IMR-90 (cell line): ENCODE measurements around the gene HYOU1. TPM values are rescaled to one million over a fixed set of nuclear protein-coding genes. Genes with fewer than 3 reads are reported as not detected.

Experiments
- ATAC-seq: fragments of 200-7000 bp; cut with Tn5 transposase; 2 replicates; pipeline ENCODE4 v1.9.1; 2020; ENCODE audit warnings: low read depth, mild to moderate bottlenecking, moderate library complexity
- BruUV-seq: library from RNA; stranded (reverse); fragments of 400-500 nt; replicated peaks from 2 replicates; lab custom pipeline; 2021; lab: Mats Ljungman, UMichigan
- CTCF ChIA-PET: fragments of 300-600 bp; formaldehyde crosslinking; extraction: SDS; loops from one replicate; lab custom pipeline; 2021; ENCODE audit warnings: antibody characterized with exemption; lab: Yijun Ruan, JAX
- POLR2A ChIA-PET: fragments of 300-600 bp; sonication (Branson Sonifier 250); formaldehyde crosslinking; loops from one replicate; lab custom pipeline; 2022; ENCODE audit warnings: antibody characterized with exemption; ENCODE audit not compliant: unreplicated experiment; lab: Charles Lee
- DNase-seq: peaks from one replicate; pipeline ENCODE4 v3.0.0; 2013
- H2AFZ ChIP-seq: replicated peaks from 2 replicates; pipeline ENCODE3; 2013; ENCODE audit warnings: low read length, mild to moderate bottlenecking; ENCODE audit not compliant: poor library complexity
- H2AK5ac ChIP-seq: 2 replicates; pipeline ENCODE4 v1.6.1; 2013; ENCODE audit warnings: low read depth, low read length, inconsistent platforms
- H2AK9ac ChIP-seq: replicated peaks from 2 replicates; pipeline ENCODE3; 2013; ENCODE audit warnings: mild to moderate bottlenecking, low read depth, low read length, moderate library complexity; ENCODE audit not compliant: poor library complexity
- H2BK120ac ChIP-seq: 2 replicates; pipeline ENCODE4 v1.6.1; 2013; ENCODE audit warnings: low read depth, low read length, inconsistent platforms
- H2BK15ac ChIP-seq: 3 replicates; pipeline ENCODE4 v1.6.1; 2013; ENCODE audit warnings: low read depth, low read length, inconsistent platforms
- H2BK20ac ChIP-seq: 2 replicates; pipeline ENCODE4 v1.6.1; 2013; ENCODE audit warnings: low read depth, mild to moderate bottlenecking, inconsistent platforms, low read length, moderate library complexity
- H2BK5ac ChIP-seq: 2 replicates; pipeline ENCODE4 v1.6.1; 2013; ENCODE audit warnings: mild to moderate bottlenecking, low read depth, low read length, inconsistent platforms; ENCODE audit not compliant: poor library complexity, severe bottlenecking
- H3K14ac ChIP-seq: replicated peaks from 2 replicates; pipeline ENCODE4 v1.6.1; 2013; ENCODE audit warnings: low read depth, low read length, inconsistent platforms
- H3K18ac ChIP-seq: 2 replicates; pipeline ENCODE4 v1.6.1; 2013; ENCODE audit warnings: low read depth, low read length, control low read depth
- H3K23ac ChIP-seq: 2 replicates; pipeline ENCODE4 v1.6.1; 2013; ENCODE audit warnings: low read depth, low read length, inconsistent platforms
- H3K27ac ChIP-seq: 2 replicates; pipeline ENCODE4 v1.5.1; 2013; ENCODE audit warnings: mild to moderate bottlenecking, control low read depth, low read length; ENCODE audit not compliant: insufficient read depth
- H3K27me3 ChIP-seq: 2 replicates; pipeline ENCODE4 v1.6.1; 2013; ENCODE audit warnings: low read length; ENCODE audit not compliant: control insufficient read depth, insufficient read depth
- H3K36me3 ChIP-seq: 2 replicates; pipeline ENCODE4 v1.6.1; 2013; ENCODE audit warnings: low read length, mixed read lengths; ENCODE audit not compliant: control insufficient read depth, insufficient read depth
- H3K4ac ChIP-seq: 2 replicates; pipeline ENCODE4 v1.6.1; 2013; ENCODE audit warnings: low read depth, low read length, inconsistent platforms
- H3K4me1 ChIP-seq: 2 replicates; pipeline ENCODE4 v1.6.1; 2013; ENCODE audit warnings: low read length, mixed read lengths; ENCODE audit not compliant: control insufficient read depth, insufficient read depth
- H3K4me2 ChIP-seq: 2 replicates; pipeline ENCODE4 v1.6.1; 2013; ENCODE audit warnings: low read depth, mild to moderate bottlenecking, control low read depth, low read length, moderate library complexity
- H3K4me3 ChIP-seq: 2 replicates; pipeline ENCODE4 v1.5.1; 2013; ENCODE audit warnings: low read depth, mild to moderate bottlenecking, control low read depth, low read length, moderate library complexity; ENCODE audit not compliant: insufficient read depth
- H3K56ac ChIP-seq: 2 replicates; pipeline ENCODE4 v1.6.1; 2013; ENCODE audit warnings: low read length, inconsistent platforms; ENCODE audit not compliant: insufficient read depth; ENCODE audit errors: extremely low read depth
- H3K79me1 ChIP-seq, 2 experiments: 2 replicates each; pipeline ENCODE4 v1.6.1; 2013; ENCODE audit warnings: low read length in 2 of 2, inconsistent platforms in 1 of 2, low read depth in 1 of 2
- H3K9ac ChIP-seq: 2 replicates; pipeline ENCODE4 v1.6.1; 2013; ENCODE audit warnings: low read depth, low read length, control low read depth
- H3K9me1 ChIP-seq: 2 replicates; pipeline ENCODE4 v1.6.1; 2013; ENCODE audit warnings: low read length, inconsistent platforms; ENCODE audit not compliant: insufficient read depth
- H3K9me3 ChIP-seq: 2 replicates; pipeline ENCODE4 v1.6.1; 2013; ENCODE audit warnings: low read length; ENCODE audit not compliant: control insufficient read depth, insufficient read depth
- H4K20me1 ChIP-seq: 2 replicates; pipeline ENCODE4 v1.6.1; 2013; ENCODE audit warnings: low read length, inconsistent platforms; ENCODE audit not compliant: insufficient read depth
- H4K5ac ChIP-seq: 2 replicates; pipeline ENCODE4 v1.6.1; 2013; ENCODE audit warnings: mild to moderate bottlenecking, low read depth, low read length, control low read depth
- H4K8ac ChIP-seq, 2 experiments: 2 replicates each; pipeline ENCODE4 v1.6.1; 2013; ENCODE audit warnings: low read depth in 2 of 2, low read length in 2 of 2, control low read depth in 1 of 2, inconsistent platforms in 1 of 2
- H4K91ac ChIP-seq: 2 replicates; pipeline ENCODE4 v1.6.1; 2013; ENCODE audit warnings: low read depth, low read length, inconsistent platforms; ENCODE audit not compliant: insufficient read depth
- BHLHE40 ChIP-seq: fragments of 150-350 bp; IDR thresholded peaks from 2 replicates; pipeline ENCODE4 v1.6.1; 2016; ENCODE audit warnings: mild to moderate bottlenecking, low read depth, low read length
- CEBPB ChIP-seq: IDR thresholded peaks from 2 replicates; pipeline ENCODE4 v1.6.1; 2012; ENCODE audit warnings: low read depth, low read length, improper control_type of control experiment
- CHD1 ChIP-seq: IDR thresholded peaks from 2 replicates; pipeline ENCODE4 v1.6.1; 2012; ENCODE audit warnings: low read depth, low read length, improper control_type of control experiment
- MAFK ChIP-seq: IDR thresholded peaks from 2 replicates; pipeline ENCODE4 v1.6.1; 2012; ENCODE audit warnings: low read depth, low read length, improper control_type of control experiment
- MAZ ChIP-seq: IDR thresholded peaks from 2 replicates; pipeline ENCODE4 v1.6.1; 2012; ENCODE audit warnings: low read depth, mild to moderate bottlenecking, low read length, improper control_type of control experiment, moderate library complexity, borderline replicate concordance
- MXI1 ChIP-seq: IDR thresholded peaks from 2 replicates; pipeline ENCODE4 v1.6.1; 2012; ENCODE audit warnings: low read depth, mild to moderate bottlenecking, low read length, moderate library complexity, borderline replicate concordance
- NFE2L2 ChIP-seq: fragments of 150-350 bp; IDR thresholded peaks from 2 replicates; pipeline ENCODE4 v1.6.1; 2016; ENCODE audit warnings: low read depth, mild to moderate bottlenecking, low read length
- POLR2A ChIP-seq: IDR thresholded peaks from 2 replicates; pipeline ENCODE4 v1.6.1; 2012; ENCODE audit warnings: mild to moderate bottlenecking, low read depth, low read length
- WGBS, 2 experiments: methylation state at CpG; one replicate each; pipeline versions ENCODE4 v1.1.5 to v1.1.7; 2013; ENCODE audit warnings: missing lambda C conversion rate in 2 of 2; ENCODE audit not compliant: insufficient read length in 1 of 2; ENCODE audit errors: extremely low coverage in 2 of 2; 5-methylcytosine and 5-hydroxymethylcytosine counted together
- dilution Hi-C: fragments of 300-500 bp; cut with HindIII; formaldehyde crosslinking; loops from one replicate; pipeline ENCODE4 v1.14.3; 2018; ENCODE audit warnings: low sequenced_read_pairs; ENCODE audit not compliant: unreplicated experiment
- in situ Hi-C: fragments of 300-500 bp; cut with MboI; formaldehyde crosslinking; loops from 3 replicates; pipeline ENCODE4 v1.14.3; 2019; ENCODE audit warnings: low sequenced_read_pairs, inconsistent platforms, mixed read lengths
- intact Hi-C: fragments of 100-400 bp; cut with micrococcal nuclease; formaldehyde crosslinking; loops from 2 replicates; pipeline ENCODE4 v1.10.0; 2022
- polyA plus RNA-seq, 3 experiments: library from polyadenylated mRNA; depleted of rRNA; stranded (reverse); fragments of >200 nt; gene quantifications; 2 replicates each; pipeline ENCODE4 v1.2.3, GENCODE V29; 2012; ENCODE audit warnings: low replicate concordance in 1 of 3
- total RNA-seq: library from RNA; depleted of rRNA; stranded (reverse); fragments of >200 nt; gene quantifications from 2 replicates; pipeline ENCODE4 v1.2.3, GENCODE V29; 2012
- TF ChIP-seq, protein P1 (sequence below): fragments of 150-350 bp; IDR thresholded peaks from 2 replicates; pipeline ENCODE4 v1.6.1; 2016; ENCODE audit warnings: low read depth, mild to moderate bottlenecking, low read length, moderate library complexity, borderline replicate concordance

Gene HYOU1
- total and polyA plus RNA-seq, 2 of the 4 experiments (the other 2 are of a cell fraction): 117 to 181 TPM

DNA sequence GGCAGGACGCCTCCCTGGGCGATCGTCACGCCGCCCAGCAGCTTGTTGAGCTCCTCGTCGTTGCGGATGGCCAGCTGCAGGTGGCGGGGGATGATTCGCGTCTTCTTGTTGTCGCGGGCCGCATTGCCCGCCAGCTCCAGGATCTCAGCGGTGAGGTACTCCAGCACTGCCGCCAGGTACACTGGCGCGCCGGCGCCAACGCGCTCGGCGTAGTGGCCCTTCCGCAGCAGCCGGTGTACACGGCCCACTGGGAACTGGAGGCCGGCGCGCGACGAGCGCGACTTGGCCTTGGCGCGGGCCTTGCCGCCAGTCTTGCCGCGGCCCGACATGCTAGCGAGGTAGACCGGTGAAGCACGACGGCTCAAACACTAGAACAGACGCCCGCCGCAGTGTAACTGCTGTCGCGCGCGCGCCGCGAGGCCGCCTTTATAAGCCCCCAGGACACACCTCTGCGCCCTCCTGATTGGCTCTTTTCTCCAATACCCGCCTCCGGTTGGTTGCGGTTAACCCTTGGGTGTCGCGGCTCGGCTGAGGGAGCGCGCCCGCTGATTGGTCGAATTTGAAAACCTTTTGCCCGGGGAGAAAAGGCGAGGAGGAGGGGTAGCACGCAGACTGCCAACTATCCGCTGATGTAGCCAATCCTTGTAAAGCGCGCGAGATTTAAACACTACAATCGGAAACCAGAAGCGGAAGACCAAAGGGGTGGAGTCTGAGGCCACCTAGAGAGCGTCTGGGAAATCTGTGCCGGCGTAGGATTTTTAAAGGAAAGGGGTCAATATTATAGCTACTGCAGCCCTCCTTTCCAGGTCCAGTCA is 38.3 kb upstream of the HYOU1 start:
- no peak overlapping the region; the same call in 1 of the 2 replicates for H3K56ac ChIP-seq
- peak overlapping the region; percentile 71 for H3K4ac ChIP-seq
- H3K9ac ChIP-seq: peak overlapping the region; percentile 89; the same call in 1 of the 2 replicates
- no peak overlapping the region for H2BK20ac ChIP-seq
- ATAC-seq (peak; percentile 90), DNase-seq (peak; percentile 99)
- H3K9me1 ChIP-seq: peaks cover 10% of the 10 kb centered on the region; the same call in 1 of the 2 replicates
- H2AK5ac ChIP-seq: no peak overlapping the region; the same call in 1 of the 2 replicates
- in situ Hi-C loops: no loop called here
- no peaks in the 10 kb centered on the region for H3K27me3 ChIP-seq
- peak overlapping the region; percentile 66 for H3K4me2 ChIP-seq
- 0 out of 2 replicates have a peak overlapping the region, but pooled peaks have one; percentile 20 for H4K91ac ChIP-seq
- TF ChIP-seq, protein P1, sequence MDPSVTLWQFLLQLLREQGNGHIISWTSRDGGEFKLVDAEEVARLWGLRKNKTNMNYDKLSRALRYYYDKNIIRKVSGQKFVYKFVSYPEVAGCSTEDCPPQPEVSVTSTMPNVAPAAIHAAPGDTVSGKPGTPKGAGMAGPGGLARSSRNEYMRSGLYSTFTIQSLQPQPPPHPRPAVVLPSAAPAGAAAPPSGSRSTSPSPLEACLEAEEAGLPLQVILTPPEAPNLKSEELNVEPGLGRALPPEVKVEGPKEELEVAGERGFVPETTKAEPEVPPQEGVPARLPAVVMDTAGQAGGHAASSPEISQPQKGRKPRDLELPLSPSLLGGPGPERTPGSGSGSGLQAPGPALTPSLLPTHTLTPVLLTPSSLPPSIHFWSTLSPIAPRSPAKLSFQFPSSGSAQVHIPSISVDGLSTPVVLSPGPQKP: no peak
- TF ChIP-seq POLR2A (peak; percentile 100), MAZ (0 out of 2 replicates have a peak, but pooled peaks have one; percentile 37), BHLHE40 (no peak), MAFK (peak; percentile 9; the same call in 1 of the 2 replicates), MXI1 (peak; percentile 59; the same call in 1 of the 2 replicates), CEBPB (no peak), CHD1 (0 out of 2 replicates have a peak, but pooled peaks have one; percentile 37), NFE2L2 (no peak)
- intact Hi-C loops: loop anchor here (1.0 kb wide), 1 partner anchor 243 kb away; no protein-coding TSS in a partner anchor
- peaks cover 15% of the 10 kb centered on the region for H3K4me1 ChIP-seq
- H3K23ac ChIP-seq: peak overlapping the region; percentile 69; the same call in 1 of the 2 replicates
- no peak overlapping the region for H3K18ac ChIP-seq
- peak overlapping the region; percentile 90 for H2AK9ac ChIP-seq
- H2BK120ac ChIP-seq: no peak overlapping the region
- H3K79me1 ChIP-seq: peaks cover 10 to 55% of the 10 kb centered on the region in 2 experiments
- peaks cover 27% of the 10 kb centered on the region for H3K36me3 ChIP-seq
- no peak overlapping the region for H4K5ac ChIP-seq
- peak overlapping the region; percentile 30 for H2BK5ac ChIP-seq
- ChIA-PET CTCF (interaction anchor here (0.8 to 1.0 kb wide), 2 partner anchors 241 to 243 kb away, joined by 3 to 5 read pairs; no protein-coding TSS in a partner anchor), POLR2A (interaction anchor here (0.6 to 1.1 kb wide), 3 partner anchors 10 to 56 kb away, joined by 3 to 5 read pairs (median 3); partner anchors contain the start of gene HMBS)
- H2AFZ ChIP-seq: peak overlapping the region; percentile 80
- peak overlapping the region; percentile 44; the same call in 1 of the 2 replicates for H3K27ac ChIP-seq
- peak overlapping the region; percentile 29 to 77; a peak in 1 of 4 replicates for H4K8ac ChIP-seq
- no peak overlapping the region for H2BK15ac ChIP-seq
- peak overlapping the region; percentile 57 for H3K4me3 ChIP-seq
- no peaks in the 10 kb centered on the region for H3K9me3 ChIP-seq
- H3K14ac ChIP-seq: peak overlapping the region; percentile 38; the same call in 1 of the 2 replicates
- WGBS, 2 experiments: 0% methylated on average over 42 of the region's 79 CpGs; no CpG with 5 or more reads in 1 of the 2 experiments
- BruUV-seq: TSS peak; percentile 59
- peaks cover 25% of the 10 kb centered on the region for H4K20me1 ChIP-seq
- dilution Hi-C loops: no loop called here
